Activated CD4-positive, alpha-beta T cell treated with anti-CD3 and anti-CD28 coated beads for 24 hours (primary cell): ENCODE data around the gene KRTAP20-4.

Source experiments
- DNase-seq, 2 donors: peaks; one replicate each; pipeline ENCODE4 v3.0.0-alpha.2; 2020; ENCODE audit warnings: low read depth in 2 of 2

KRTAP20-4 gene

DNA sequence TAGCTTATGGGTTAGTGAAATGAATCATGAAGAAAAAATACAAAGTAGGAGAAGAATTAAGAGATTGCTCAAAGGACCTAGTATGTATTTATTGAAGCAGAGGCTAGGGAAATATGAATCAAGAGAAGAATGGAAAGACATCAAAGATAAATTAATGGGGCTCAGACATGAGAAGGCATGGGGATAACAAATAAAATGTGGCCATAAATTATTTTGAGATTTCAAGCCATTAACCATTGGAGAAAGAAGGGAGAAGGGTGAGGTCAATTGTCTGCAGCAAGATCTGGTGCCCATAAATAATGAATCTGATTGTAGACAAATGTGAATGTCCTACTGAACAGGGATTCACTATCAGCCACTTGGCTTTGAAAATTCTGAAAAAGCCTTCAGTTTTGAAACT is 32.5 kb downstream of the KRTAP20-4 start:
- no peak for DNase-seq

DNA sequence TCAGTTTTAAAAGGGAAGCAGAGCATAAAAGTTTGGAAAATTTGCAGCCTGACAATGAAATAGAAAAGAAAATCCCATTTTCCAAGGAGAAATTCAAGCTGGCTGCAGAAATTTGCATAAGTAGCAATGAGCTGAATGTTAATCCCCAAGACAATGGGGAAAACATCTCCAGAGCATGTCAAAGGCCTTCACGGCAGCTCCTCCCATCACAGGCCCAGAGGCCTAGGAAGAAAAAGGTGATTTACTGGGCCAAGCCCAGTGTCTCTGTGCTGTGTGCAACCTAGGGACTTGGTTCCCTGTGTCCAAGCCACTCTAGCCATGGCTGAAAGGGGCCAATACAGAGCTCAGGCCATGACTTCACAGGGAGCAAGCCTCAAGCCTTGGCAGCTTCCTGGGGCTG is 48.3 kb downstream of the KRTAP20-4 start:
- no peak for DNase-seq
